ENCODE results near the gene COQ8B.
"Not testable (repeated sequence)": the region's sequence is repeated elsewhere in the genome, so short reads cannot be mapped to it uniquely, and the experiment has no call there.

COQ8B gene

GRCh38 chr19:40716482-40717324 is at the start of gene COQ8B, which contains the start of gene ITPKC:
Gene COQ8B (minus strand): TSS chr19:40716886. CDS start chr19:40714632, 2,254 bp downstream.
Gene ITPKC (plus strand): TSS chr19:40717112. CDS start chr19:40717136, 24 bp downstream.
- DNase-seq = peak; percentile 61

- not testable (repeated sequence) for DNase-seq
Measured at GRCh38 chr19:40766385-40766784, 49.7 kb upstream of the COQ8B start.

- no peak for DNase-seq
Measured at GRCh38 chr19:40763963-40764362, 47.3 kb upstream of the COQ8B start.

- DNase-seq = no peak
Measured at GRCh38 chr19:40763526-40763925, 46.8 kb upstream of the COQ8B start.

- no peak for DNase-seq
Measured at GRCh38 chr19:40762754-40763470, 46.2 kb upstream of the COQ8B start.

- no peak for DNase-seq
Measured at GRCh38 chr19:40759352-40759751, 42.7 kb upstream of the COQ8B start.

- DNase-seq = no peak
Measured at GRCh38 chr19:40758491-40758890, 41.8 kb upstream of the COQ8B start.

- no peak for DNase-seq
Measured at GRCh38 chr19:40756502-40757110, 39.9 kb upstream of the COQ8B start.

- no peak for DNase-seq
Measured at GRCh38 chr19:40755791-40756190, 39.1 kb upstream of the COQ8B start.

GRCh38 chr19:40755248-40755624 is 38.5 kb upstream of the COQ8B start:
- no peak for DNase-seq

- no peak for DNase-seq
Measured at GRCh38 chr19:40754611-40755247, 38.0 kb upstream of the COQ8B start.

- no peak for DNase-seq
Measured at GRCh38 chr19:40752257-40752781, 35.6 kb upstream of the COQ8B start.

GRCh38 chr19:40750874-40751537 is 34.3 kb upstream of the COQ8B start, which contains the start of gene SNRPA:
Gene SNRPA (plus strand): TSS chr19:40751203. CDS start chr19:40751409, 206 bp downstream.
- DNase-seq = peak; percentile 95

GRCh38 chr19:40750058-40750873 is 33.6 kb upstream of the COQ8B start, which contains the start of gene ACTMAP:
Gene ACTMAP (minus strand): TSS chr19:40750477. CDS start chr19:40749803, 674 bp downstream.
- peak; percentile 97 for DNase-seq

- no peak for DNase-seq
Measured at GRCh38 chr19:40747536-40747935, 30.9 kb upstream of the COQ8B start.

- DNase-seq = no peak
Measured at GRCh38 chr19:40745402-40745780, 28.7 kb upstream of the COQ8B start.

GRCh38 chr19:40744554-40745401 is 28.1 kb upstream of the COQ8B start:
- DNase-seq = no peak

GRCh38 chr19:40743926-40744325 is 27.2 kb upstream of the COQ8B start:
- DNase-seq = no peak

- no peak for DNase-seq
Measured at GRCh38 chr19:40742886-40743285, 26.2 kb upstream of the COQ8B start.

- no peak for DNase-seq
Measured at GRCh38 chr19:40742477-40742876, 25.8 kb upstream of the COQ8B start.

All from NCI-H2081 treated with DMSO at 0.1 percent for 48 hours (cell line).